Activated T-cell treated with anti-CD3 and anti-CD28 coated beads for 24 hours (primary cell): ENCODE data around the gene SMPD2.

Experiments
- DNase-seq: peaks from one replicate; pipeline ENCODE4 v3.0.0-alpha.2; 2020; ENCODE audit warnings: low read depth

SMPD2 gene, protein sequence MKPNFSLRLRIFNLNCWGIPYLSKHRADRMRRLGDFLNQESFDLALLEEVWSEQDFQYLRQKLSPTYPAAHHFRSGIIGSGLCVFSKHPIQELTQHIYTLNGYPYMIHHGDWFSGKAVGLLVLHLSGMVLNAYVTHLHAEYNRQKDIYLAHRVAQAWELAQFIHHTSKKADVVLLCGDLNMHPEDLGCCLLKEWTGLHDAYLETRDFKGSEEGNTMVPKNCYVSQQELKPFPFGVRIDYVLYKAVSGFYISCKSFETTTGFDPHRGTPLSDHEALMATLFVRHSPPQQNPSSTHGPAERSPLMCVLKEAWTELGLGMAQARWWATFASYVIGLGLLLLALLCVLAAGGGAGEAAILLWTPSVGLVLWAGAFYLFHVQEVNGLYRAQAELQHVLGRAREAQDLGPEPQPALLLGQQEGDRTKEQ

GRCh38 chr6:109440331-109441068, at the start of gene SMPD2, which contains the start of gene PPIL6:
Gene SMPD2, plus strand, starts transcription at chr6:109440724. Its CDS starts 398 bp downstream, at chr6:109441122.
Gene PPIL6, minus strand, starts transcription at chr6:109440628. Its CDS starts 38 bp downstream, at chr6:109440590.
- peak; percentile 69 for DNase-seq

- no peak for DNase-seq
Observed at GRCh38 chr6:109393157-109393885, 47.2 kb upstream of the SMPD2 start.

GRCh38 chr6:109393886-109394281, 46.6 kb upstream of the SMPD2 start:
- DNase-seq, result no peak

DNA sequence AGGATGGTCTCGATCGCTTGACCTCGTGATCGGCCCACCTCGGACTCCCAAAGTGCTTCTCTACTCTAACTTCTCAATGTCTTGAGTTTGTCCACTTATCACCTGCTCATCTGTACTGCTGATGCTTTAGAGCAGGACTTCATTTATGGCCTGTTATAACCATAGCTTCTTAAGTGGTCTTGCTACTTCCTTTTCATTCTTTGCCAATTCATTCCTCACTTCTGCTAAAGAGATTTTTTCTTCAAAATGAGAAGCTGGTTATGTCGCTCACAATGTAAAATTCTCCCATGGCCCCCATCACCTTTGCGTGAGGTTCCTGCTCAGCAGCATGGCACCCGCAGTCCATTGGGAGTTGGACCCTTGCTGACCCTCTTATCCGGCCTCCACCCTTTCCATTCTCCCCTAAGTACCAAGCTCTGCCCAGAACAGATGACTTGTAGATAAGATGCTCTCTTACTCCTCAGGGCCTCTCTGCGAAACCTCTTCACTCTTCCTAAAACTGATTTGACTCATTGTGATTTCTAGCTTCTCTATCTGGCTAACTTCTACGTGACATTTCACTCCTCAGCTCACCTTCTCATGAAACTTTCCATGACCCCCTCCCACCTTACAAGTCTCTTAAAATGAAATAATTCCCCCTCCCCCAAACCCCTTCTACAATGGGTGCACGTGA, 44.3 kb upstream of the SMPD2 start:
- no peak for DNase-seq

GRCh38 chr6:109397020-109397419, 43.5 kb upstream of the SMPD2 start:
- DNase-seq, result no peak

DNA sequence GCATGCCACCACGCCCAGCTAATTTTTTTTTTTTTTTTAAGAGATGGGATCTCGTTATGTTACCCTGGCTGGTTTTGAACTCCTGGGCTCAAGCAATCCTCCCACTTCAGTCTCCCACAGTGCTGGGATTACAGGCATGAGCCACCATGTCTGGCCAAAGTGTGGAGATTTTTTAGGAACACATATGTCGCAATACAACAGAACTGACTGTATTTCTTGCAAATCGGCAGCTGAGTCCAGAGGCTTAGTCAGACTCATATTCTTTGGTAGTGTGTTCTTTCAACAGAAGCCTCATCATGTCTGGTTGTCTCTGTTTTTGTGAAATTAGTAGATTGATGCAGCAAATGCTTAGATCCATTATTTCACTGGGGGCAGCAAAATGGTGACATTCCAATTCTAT, 34.3 kb upstream of the SMPD2 start:
- no peak for DNase-seq

- no peak for DNase-seq
Observed at GRCh38 chr6:109411034-109411433, 29.5 kb upstream of the SMPD2 start.

- DNase-seq, result no peak
Observed at GRCh38 chr6:109417646-109418045, 22.9 kb upstream of the SMPD2 start.

DNA sequence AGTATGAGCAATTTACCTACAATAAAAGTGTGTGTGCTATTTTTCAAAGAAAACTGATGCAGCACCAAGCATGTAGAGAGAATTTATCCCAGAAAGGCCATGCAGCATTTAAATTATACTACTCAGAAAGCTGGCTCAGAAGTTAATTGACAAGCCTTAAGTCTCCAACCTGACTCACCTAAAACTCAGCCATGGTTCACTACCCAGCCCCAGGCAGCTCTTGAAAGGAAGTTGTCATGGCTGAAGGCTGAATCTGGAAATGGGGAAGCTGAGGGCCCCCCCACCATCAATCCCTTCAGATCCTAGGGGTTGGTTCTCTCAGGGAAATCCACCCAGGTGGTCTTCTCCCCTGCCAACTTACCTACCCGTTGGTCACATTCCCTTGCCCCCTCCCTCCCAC, 19.8 kb upstream of the SMPD2 start:
- no peak for DNase-seq

DNA sequence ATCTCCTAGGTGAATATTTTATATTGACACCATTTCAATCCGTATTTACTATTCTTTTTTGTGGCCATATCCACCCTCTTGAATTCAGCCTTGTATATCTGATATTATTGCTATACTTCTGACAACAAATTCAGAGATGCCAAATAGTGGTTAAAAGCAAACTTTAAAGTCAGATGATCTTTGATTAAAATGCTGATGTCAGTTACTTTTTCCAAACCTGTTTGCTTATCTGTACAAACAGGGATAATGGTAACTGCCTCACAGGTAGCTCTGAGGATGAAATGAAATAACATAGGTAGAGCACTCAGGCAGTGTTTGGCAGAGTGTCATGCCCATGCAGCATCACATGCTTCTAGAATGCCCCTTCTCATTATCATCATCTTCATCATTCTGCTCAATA, 19.3 kb upstream of the SMPD2 start:
- no peak for DNase-seq

DNA sequence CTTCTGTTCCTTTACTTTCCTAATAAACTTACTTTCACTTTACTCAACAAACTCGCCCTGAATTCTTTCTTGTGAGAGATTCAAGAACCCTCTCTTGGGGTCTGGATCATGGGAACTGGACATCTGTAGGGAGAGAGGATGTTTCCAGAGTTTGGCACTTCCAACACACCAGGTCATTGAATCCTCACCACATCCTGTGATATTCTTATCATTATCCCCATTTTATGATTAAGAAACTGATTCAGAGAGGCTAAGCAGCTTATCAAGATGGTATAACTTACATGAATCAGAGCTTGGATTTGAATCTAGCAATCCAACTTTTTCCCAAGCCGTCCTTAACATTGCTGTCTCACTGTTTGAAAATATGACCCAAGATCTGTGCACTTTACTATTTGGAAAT, 15.6 kb upstream of the SMPD2 start:
- no peak for DNase-seq

- DNase-seq, result no peak
Observed at GRCh38 chr6:109428889-109429477, 11.5 kb upstream of the SMPD2 start.

DNA sequence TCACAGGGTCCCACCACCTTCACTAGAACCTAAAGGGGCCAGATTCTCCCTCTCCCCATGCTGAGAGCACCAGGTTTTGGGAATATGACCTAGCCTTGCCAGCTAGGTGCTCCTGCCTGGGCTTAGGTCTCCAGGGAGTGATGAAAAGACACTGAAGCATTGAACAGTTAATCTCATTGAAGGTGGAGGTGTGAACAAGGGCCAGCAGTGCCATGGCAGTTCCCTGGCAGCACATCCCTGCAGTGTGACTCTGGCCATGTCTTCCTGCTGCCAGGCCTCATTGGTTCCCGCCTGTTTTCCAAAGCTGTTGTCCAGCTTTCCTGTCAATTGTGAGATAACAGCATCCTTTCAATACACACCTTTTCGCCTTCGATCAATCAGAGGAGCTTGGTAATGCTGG, 11.0 kb upstream of the SMPD2 start:
- no peak for DNase-seq

- DNase-seq, result no peak
Observed at GRCh38 chr6:109434456-109434855, 6.1 kb upstream of the SMPD2 start.

DNA sequence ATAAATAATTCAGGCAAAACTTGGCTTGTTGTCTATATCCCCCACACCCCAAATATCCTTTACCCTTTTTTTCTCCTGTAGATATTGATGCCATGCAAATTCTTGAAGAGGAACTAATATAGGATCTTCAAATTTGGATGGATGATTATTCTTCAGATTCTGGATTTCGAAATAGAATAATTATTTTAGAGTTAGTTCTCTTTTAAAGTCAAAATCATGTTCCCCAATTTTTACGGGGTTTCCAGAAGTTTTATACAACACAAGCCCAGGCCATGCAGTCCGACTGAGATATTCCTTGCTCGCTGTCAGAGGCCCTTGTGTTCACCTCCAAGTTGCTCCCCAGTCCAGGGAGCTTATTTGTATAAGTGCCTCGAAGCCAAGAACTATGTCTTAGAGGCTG, 4.5 kb upstream of the SMPD2 start:
- no peak for DNase-seq

GRCh38 chr6:109441069-109441816, 719 bp downstream of the SMPD2 start:
- no peak for DNase-seq

DNA sequence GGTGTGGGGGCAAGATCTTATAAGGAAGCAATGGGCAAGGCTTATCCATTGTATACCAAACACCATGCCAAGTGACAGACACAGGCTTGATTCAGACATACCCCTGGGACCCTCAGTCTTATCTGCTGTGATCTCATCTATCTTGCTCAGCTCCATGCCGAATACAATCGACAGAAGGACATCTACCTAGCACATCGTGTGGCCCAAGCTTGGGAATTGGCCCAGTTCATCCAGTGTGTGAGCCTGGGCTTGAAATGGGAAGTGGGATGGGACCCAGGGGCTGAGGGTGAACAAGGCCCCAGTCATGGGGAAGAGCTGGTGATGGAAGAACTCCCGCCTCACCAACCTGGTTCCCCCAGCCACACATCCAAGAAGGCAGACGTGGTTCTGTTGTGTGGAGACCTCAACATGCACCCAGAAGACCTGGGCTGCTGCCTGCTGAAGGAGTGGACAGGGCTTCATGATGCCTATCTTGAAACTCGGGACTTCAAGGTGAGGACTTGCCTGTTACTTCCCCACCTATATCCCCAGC, 1.9 kb downstream of the SMPD2 start:
- no peak for DNase-seq

- no peak for DNase-seq
Observed at GRCh38 chr6:109443425-109443950, 3.0 kb downstream of the SMPD2 start.

DNA sequence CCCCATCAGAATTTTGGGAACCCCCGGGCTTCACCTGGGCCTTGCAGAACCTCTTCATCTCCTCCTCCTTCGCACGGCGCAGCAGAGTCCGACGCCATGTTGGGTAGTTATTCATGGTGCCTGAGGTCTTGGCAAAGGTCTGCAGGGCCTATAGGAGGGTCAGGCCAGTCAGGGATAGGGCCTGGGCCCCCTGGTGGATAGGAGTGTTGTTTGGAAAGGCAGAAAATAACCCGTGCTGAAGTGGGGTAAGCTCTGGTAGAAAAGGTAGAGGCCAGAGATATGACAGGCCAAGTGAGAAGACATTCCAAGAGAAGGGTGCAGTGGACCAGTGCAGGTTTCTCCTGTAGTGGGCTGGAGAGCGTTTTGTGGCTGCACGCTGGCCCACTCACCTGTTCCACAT, 4.9 kb downstream of the SMPD2 start:
- DNase-seq, result no peak

DNA sequence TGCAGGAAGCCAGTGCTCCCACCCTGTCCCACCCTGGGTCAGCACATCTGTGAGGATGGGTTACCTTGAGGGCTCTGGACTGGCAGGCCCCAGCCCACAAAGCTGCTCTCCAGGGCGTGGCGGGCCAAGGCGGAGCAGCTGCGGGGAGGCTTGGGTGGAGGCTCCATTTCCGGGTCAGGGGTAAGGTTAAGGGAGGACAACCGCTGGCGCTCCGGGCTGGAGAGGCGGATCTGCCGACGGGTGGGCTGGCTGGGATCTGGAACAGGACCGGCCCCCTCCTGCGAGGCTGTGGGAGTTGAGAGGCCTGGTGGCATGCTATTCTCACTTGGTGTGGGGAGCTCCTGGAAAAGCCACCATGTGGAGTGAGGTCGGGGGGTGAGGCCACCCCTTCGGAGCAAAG, 5.5 kb downstream of the SMPD2 start:
- DNase-seq, result no peak
